NCI-H1092 treated with DMSO at 0.1 percent for 48 hours (cell line): ENCODE results near the gene PTPMT1.
"Not testable (repeated sequence)": the region's sequence is repeated elsewhere in the genome, so short reads cannot be mapped to it uniquely, and the experiment has no call there.

Source experiments
- DNase-seq: peaks from one replicate; lab custom pipeline; 2025; lab: John Stamatoyannopoulos, UW

Gene PTPMT1

GRCh38 chr11:47550288-47551047 is 14.9 kb upstream of the PTPMT1 start:
- no peak for DNase-seq

DNA sequence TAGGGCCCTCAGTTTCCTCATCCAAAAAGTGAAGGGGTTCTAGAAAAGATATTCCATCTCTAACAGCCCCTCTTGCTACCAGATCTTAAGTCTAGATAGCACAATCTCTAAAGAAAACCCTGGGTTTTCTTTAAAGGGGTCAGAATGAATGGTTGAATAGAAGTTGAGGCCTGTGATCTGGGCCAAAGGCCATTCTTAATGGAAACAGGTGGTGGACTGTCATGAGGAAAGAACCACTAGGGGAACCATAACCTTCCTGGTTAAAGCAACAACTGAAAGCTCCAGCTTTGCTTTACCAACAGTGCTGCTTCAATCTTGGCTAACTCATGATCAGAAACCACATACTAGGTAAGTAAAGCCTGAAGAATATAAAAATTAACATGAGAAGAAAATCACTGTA is 14.3 kb upstream of the PTPMT1 start:
- no peak for DNase-seq

GRCh38 chr11:47552056-47552565 is 13.3 kb upstream of the PTPMT1 start:
- DNase-seq = peak; percentile 60

GRCh38 chr11:47552566-47553405 is 12.6 kb upstream of the PTPMT1 start, which contains the start of gene CELF1:
TSS of gene CELF1 (minus strand) at chr11:47553132. CDS start at chr11:47499523, 53,609 bp downstream.
- DNase-seq = peak; percentile 90

DNA sequence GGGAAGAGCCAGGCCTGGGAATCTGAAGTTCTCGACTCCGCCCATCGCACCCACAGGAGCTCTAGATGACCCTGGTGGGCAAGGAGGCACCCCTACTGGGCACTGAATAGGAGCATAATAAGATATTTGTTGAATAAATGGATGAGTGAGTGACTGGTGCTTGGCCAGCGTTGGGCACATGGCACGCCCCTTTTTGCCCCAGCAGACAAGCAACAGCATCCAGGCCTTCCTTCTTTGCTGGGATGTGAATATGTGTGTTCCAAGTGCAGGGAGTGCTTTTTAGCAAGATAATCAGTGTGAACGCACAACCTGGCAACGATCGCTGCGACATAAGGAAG is 12.0 kb upstream of the PTPMT1 start:
- no peak for DNase-seq

GRCh38 chr11:47557004-47557403 is 8.4 kb upstream of the PTPMT1 start:
- DNase-seq = not testable (repeated sequence)

- no peak for DNase-seq
Measured at GRCh38 chr11:47558695-47559094, 6.7 kb upstream of the PTPMT1 start.

DNA sequence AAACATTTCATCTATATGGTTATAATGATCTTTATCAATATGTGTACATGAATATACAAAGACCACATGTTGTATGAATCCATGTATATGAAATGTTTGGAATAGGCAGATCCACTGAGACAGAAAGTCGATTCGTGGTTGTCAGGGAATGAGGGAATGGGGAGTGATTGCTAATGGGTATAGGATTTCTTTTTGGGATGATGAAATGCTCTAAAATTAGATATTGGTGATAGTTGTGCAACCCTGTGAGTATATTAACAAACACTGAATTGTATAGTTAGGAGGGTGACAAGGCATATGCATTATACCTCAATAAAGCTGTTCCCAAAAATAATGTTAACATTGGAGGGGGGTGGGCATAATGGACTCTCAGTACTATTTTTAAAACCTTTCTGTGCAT is 5.0 kb upstream of the PTPMT1 start:
- DNase-seq = no peak

DNA sequence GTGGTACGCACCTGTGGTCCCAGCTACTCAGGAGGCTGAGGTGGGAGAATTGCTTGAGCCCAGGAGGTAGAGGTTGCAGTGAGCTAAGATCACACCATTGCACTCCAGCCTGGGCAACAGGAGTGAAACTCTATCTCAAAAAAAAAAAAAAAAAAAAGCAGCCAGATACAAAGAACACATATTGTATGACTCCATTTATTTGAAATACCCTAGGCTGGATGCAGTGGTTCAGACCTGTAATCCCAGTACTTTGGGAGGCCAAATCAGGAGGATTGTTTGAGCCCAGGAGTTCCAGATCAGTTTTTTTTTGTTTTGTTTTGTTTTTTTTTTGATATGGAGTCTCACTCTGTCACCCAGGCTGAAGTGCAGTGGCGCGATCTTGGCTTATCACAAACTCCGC is 3.0 kb upstream of the PTPMT1 start:
- DNase-seq = not testable (repeated sequence)

GRCh38 chr11:47564366-47564765 is 1.0 kb upstream of the PTPMT1 start:
- DNase-seq = not testable (repeated sequence)

DNA sequence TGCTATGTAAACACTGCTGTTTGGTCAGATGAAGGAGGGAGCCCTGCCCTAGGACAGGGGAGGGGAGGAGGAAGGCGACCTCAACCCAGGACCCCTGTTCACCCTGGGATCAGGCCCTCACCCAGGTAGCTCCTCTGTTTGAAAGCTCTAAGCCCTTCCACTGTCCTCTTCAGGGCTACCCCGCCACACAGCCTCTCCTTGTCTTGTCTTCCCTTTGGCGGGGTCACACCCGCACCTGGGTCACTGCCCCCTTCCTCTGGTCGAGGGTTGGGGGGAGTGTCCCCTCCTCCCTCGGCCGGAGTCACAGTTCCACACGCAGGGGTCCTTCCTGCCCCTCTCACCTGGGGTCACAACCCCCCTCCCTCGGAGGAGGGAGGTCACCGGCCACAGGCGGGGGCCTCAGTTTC is 463 bp upstream of the PTPMT1 start:
- DNase-seq = no peak

GRCh38 chr11:47566149-47566698 is 825 bp downstream of the PTPMT1 start:
- DNase-seq = no peak

DNA sequence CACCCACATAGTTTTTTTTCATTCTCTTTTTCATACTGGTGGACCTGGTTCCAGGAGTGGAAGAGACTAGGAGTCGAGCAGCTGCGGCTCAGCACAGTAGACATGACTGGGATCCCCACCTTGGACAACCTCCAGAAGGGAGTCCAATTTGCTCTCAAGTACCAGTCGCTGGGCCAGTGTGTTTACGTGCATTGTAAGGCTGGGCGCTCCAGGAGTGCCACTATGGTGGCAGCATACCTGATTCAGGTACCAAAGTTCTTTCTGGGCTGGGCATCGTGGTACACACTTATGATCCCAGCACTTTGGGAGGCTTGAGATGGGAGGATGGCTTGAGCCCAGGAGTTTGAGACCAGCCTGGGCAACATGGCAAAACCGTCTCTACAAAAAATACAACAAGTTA is 4.2 kb downstream of the PTPMT1 start:
- no peak for DNase-seq

DNA sequence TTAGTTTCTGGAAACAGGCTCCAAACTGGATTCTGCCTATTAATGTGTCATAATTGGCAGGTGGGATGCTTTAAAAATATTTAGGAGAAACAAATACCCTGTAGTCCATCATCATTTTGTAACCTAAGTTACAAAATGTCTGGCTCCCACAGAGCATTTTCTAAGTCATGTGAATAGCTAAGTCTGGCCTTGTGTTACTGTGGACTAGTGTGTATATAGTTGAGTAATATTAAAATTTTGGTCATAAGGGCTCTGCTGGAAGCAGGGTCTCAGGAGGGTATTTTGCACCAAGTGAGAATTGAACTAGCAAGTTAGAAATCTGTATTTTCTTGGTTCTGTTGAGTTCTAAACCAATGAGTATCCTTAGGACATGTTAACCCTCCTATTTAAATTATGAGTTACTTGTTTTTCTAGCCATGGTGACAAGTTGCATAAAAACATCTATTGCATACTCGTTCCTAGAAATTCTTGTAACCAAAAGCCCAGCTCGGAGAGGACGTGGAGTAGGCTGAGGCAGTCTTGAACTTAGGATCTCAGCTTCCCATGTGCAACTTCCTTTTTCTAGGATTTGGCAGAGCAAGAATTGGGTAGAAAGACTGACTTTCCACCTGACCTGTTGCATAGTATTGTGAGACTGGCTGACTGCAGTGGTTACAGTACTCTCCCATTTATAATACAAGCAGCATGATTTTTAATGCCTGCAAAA is 5.4 kb downstream of the PTPMT1 start:
- no peak for DNase-seq

GRCh38 chr11:47571357-47571729 is 5.9 kb downstream of the PTPMT1 start:
- DNase-seq = no peak

DNA sequence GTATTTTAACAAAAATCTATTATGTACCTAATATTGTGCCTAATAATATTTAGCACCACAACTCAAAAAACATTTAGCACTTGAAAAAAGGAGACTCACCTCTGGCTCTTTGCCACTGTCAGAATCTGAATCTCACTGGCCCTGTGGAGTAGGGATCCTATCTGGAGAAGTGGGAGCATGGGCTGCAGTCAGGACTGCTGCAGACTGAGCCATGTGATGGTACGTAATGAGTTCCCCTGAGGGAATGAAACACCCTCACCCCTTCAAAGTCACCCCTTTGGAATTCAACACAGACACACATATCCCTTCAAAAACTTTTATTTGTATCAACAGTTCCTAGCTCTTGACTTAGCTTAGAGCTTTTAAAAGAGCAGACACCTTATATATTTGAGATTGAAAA is 6.5 kb downstream of the PTPMT1 start:
- no peak for DNase-seq

- peak; percentile 71 for DNase-seq
Measured at GRCh38 chr11:47572715-47573255, 7.4 kb downstream of the PTPMT1 start.

GRCh38 chr11:47573321-47573720 is 7.9 kb downstream of the PTPMT1 start:
- no peak for DNase-seq

DNA sequence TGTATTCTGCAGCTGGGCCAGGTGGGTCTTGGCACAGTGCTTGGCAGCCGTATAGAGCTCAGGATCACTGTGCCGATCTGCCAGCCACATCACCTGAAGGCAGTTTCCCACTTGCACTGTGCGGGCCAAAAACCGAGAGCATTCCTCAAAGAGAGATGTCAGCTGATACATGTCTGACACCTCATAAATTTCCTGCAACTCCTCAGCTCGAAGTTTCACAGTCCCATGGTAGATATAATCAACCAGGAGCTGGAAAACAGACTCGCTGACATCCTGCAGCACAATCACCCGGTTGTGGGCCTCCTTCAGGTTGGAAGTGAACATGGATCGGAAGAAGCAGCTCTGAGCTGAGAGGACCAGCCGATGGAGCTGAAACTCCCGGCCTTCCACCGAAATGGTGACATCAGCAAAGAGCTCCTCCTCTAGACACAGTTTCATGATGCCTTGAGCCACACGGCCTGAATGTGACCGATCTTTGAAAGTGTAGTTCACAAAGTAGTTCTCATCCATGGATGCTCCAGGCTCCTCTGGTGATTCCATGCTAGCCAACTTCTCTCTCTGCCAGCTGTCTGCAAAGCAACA is 12.2 kb downstream of the PTPMT1 start:
- no peak for DNase-seq

GRCh38 chr11:47578524-47579494 is 13.4 kb downstream of the PTPMT1 start, which contains the start of the genes KBTBD4 and NDUFS3:
TSS of gene KBTBD4 (minus strand) at chr11:47578970. CDS start at chr11:47578951, 19 bp downstream.
TSS of gene NDUFS3 (plus strand) at chr11:47579074. CDS start at chr11:47579092, 18 bp downstream.
- DNase-seq = peak; percentile 93
